ENCODE results near the gene GRIK1. TPM values are rescaled to one million over a fixed set of nuclear protein-coding genes. Genes with fewer than 3 reads are reported as not detected.

The GRIK1 gene
- total and polyA plus RNA-seq, 2 experiments from 2014 or later = not detected

DNA sequence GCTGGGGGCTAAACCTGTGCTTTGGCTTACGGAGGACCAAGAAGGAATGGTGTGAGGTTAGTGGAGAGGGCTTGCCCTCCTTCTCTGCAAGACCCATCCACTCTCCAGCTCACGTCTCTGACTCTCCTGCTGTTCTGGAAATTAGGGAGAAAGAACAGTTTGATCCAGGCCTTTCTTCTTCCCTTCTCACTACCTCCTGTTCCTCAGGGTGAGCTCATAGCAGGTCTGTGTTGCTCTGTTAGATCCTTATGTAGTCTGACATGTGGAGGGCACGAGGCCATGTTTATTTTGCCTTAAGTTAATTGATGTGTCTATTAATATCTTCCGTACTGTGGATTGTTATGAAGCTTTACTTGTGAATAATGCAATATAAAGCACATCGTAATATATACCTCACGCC is 315.0 kb downstream of the GRIK1 start:
- no peak overlapping the region for H3K4me2 ChIP-seq (ENCODE audit: unreplicated experiment)
- H3F3A ChIP-seq (ENCODE audit: insufficient read depth) = no peaks in the 10 kb centered on the region
- H3K27ac ChIP-seq = no peak overlapping the region
- H2AFZ ChIP-seq = no peak overlapping the region
- H3K9me3 ChIP-seq (ENCODE audit: low read depth) = no peaks in the 10 kb centered on the region
- 82 to 86% methylated on average over 6 of the region's 6 CpGs for WGBS, 2 experiments (ENCODE audit: low coverage in 1 of 2, low lambda C conversion rate in 2 of 2, missing lambda C conversion rate in 2 of 2)
- H3K9me2 ChIP-seq (ENCODE audit: insufficient read depth) = no peaks in the 10 kb centered on the region
- H3K4me1 ChIP-seq (ENCODE audit: insufficient read depth) = no peaks in the 10 kb centered on the region
- in situ Hi-C loops (cut with MboI) = no loop called here
- no peak overlapping the region for H3K9ac ChIP-seq
- H3K27me3 ChIP-seq (replicated peaks; ENCODE audit: insufficient read depth) = no peaks in the 10 kb centered on the region
- H3K4me3 ChIP-seq = no peak overlapping the region
- H4K20me1 ChIP-seq (ENCODE audit: insufficient read depth) = no peaks in the 10 kb centered on the region
- no peak for DNase-seq
- H3K36me3 ChIP-seq (ENCODE audit: low read depth) = no peaks in the 10 kb centered on the region
- no peaks in the 10 kb centered on the region for H3K79me2 ChIP-seq (ENCODE audit: insufficient read depth)
- TF ChIP-seq EZH2 (IDR thresholded peaks at IDR 0.05; ENCODE audit: insufficient read depth, poor library complexity, severe bottlenecking) = no peak

- Histone ChIP-seq H3K4me1 (ENCODE audit: insufficient read depth) (no peaks in the 10 kb centered on the region), H3K9me2 (ENCODE audit: insufficient read depth) (no peaks in the 10 kb centered on the region), H3K9ac (no peak overlapping the region), H3K9me3 (ENCODE audit: low read depth) (no peaks in the 10 kb centered on the region), H3K4me2 (ENCODE audit: unreplicated experiment) (no peak overlapping the region), H4K20me1 (ENCODE audit: insufficient read depth) (no peaks in the 10 kb centered on the region), H3F3A (ENCODE audit: insufficient read depth) (no peaks in the 10 kb centered on the region), H2AFZ (no peak overlapping the region), H3K4me3 (no peak overlapping the region), H3K27ac (no peak overlapping the region), H3K27me3 (replicated peaks; ENCODE audit: insufficient read depth) (no peaks in the 10 kb centered on the region), H3K79me2 (ENCODE audit: insufficient read depth) (no peaks in the 10 kb centered on the region), H3K36me3 (ENCODE audit: low read depth) (no peaks in the 10 kb centered on the region)
- TF ChIP-seq EZH2phosphoT487 (IDR thresholded peaks at IDR 0.05; ENCODE audit: insufficient read depth, low read depth) = no peak
- no peak for TF ChIP-seq EZH2 (IDR thresholded peaks at IDR 0.05; ENCODE audit: insufficient read depth, poor library complexity, severe bottlenecking)
- DNase-seq = no peak
- in situ Hi-C loops (cut with MboI) = no loop called here
Measured at GRCh38 chr21:29621525-29621924, 318.3 kb downstream of the GRIK1 start.

GRCh38 chr21:29616209-29616751 is 323.5 kb downstream of the GRIK1 start:
- no peak overlapping the region for H3K4me3 ChIP-seq
- H3K36me3 ChIP-seq (ENCODE audit: low read depth) = no peaks in the 10 kb centered on the region
- no peaks in the 10 kb centered on the region for H3K27me3 ChIP-seq (replicated peaks; ENCODE audit: insufficient read depth)
- H3K9me2 ChIP-seq (ENCODE audit: insufficient read depth) = no peaks in the 10 kb centered on the region
- no peaks in the 10 kb centered on the region for H3K9me3 ChIP-seq (ENCODE audit: low read depth)
- H3K4me2 ChIP-seq (ENCODE audit: unreplicated experiment) = no peak overlapping the region
- H3K4me1 ChIP-seq (ENCODE audit: insufficient read depth) = no peaks in the 10 kb centered on the region
- 39 to 44% methylated on average over 6 of the region's 6 CpGs for WGBS, 2 experiments (ENCODE audit: low coverage in 1 of 2, low lambda C conversion rate in 2 of 2, missing lambda C conversion rate in 2 of 2)
- H2AFZ ChIP-seq = no peak overlapping the region
- no peak overlapping the region for H3K9ac ChIP-seq
- no peaks in the 10 kb centered on the region for H4K20me1 ChIP-seq (ENCODE audit: insufficient read depth)
- DNase-seq = no peak
- no peak for TF ChIP-seq EZH2phosphoT487 (IDR thresholded peaks at IDR 0.05; ENCODE audit: insufficient read depth, low read depth)
- in situ Hi-C loops (cut with MboI) = no loop called here
- H3F3A ChIP-seq (ENCODE audit: insufficient read depth) = no peaks in the 10 kb centered on the region
- no peaks in the 10 kb centered on the region for H3K79me2 ChIP-seq (ENCODE audit: insufficient read depth)
- H3K27ac ChIP-seq = no peak overlapping the region

GRCh38 chr21:29613877-29614276 is 325.9 kb downstream of the GRIK1 start:
- H3K4me3 ChIP-seq = no peak overlapping the region
- H3F3A ChIP-seq (ENCODE audit: insufficient read depth) = no peaks in the 10 kb centered on the region
- H3K27me3 ChIP-seq (replicated peaks; ENCODE audit: insufficient read depth) = no peaks in the 10 kb centered on the region
- H3K4me2 ChIP-seq (ENCODE audit: unreplicated experiment) = no peak overlapping the region
- in situ Hi-C loops (cut with MboI) = no loop called here
- no peaks in the 10 kb centered on the region for H3K36me3 ChIP-seq (ENCODE audit: low read depth)
- WGBS, 2 experiments (ENCODE audit: low coverage in 1 of 2, low lambda C conversion rate in 2 of 2, missing lambda C conversion rate in 2 of 2) = 50 to 55% methylated on average over 3 of the region's 3 CpGs
- no peak overlapping the region for H3K9ac ChIP-seq
- H2AFZ ChIP-seq = no peak overlapping the region
- no peaks in the 10 kb centered on the region for H3K4me1 ChIP-seq (ENCODE audit: insufficient read depth)
- no peak for DNase-seq
- no peak for TF ChIP-seq EZH2phosphoT487 (IDR thresholded peaks at IDR 0.05; ENCODE audit: insufficient read depth, low read depth)
- TF ChIP-seq EZH2 (IDR thresholded peaks at IDR 0.05; ENCODE audit: insufficient read depth, poor library complexity, severe bottlenecking) = no peak
- H4K20me1 ChIP-seq (ENCODE audit: insufficient read depth) = no peaks in the 10 kb centered on the region
- no peaks in the 10 kb centered on the region for H3K79me2 ChIP-seq (ENCODE audit: insufficient read depth)
- H3K9me3 ChIP-seq (ENCODE audit: low read depth) = no peaks in the 10 kb centered on the region
- no peak overlapping the region for H3K27ac ChIP-seq
- H3K9me2 ChIP-seq (ENCODE audit: insufficient read depth) = no peaks in the 10 kb centered on the region

DNA sequence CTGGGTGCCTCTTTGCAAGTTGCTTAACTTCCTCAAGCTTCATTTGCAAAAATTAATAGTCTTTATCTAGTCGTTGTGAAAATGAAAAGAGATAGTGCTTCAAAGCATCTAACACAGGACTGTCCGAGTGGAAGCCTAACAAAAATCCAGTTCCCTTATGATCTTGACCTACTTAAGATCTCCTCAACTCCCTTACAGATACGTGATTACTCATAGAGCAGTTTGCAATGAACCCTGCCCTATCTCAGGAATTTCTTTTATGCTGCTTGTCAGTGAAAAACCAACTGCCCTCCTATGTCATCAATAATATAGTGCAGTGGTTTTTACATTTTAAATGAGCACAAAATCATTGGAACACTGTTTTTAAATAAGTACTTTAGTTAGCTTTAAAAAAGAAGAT is 326.8 kb downstream of the GRIK1 start:
- Histone ChIP-seq H2AFZ (no peak overlapping the region), H3F3A (ENCODE audit: insufficient read depth) (no peaks in the 10 kb centered on the region), H3K79me2 (ENCODE audit: insufficient read depth) (no peaks in the 10 kb centered on the region), H3K27me3 (replicated peaks; ENCODE audit: insufficient read depth) (no peaks in the 10 kb centered on the region), H3K9ac (no peak overlapping the region), H3K4me3 (no peak overlapping the region), H3K36me3 (ENCODE audit: low read depth) (no peaks in the 10 kb centered on the region), H4K20me1 (ENCODE audit: insufficient read depth) (no peaks in the 10 kb centered on the region), H3K4me1 (ENCODE audit: insufficient read depth) (no peaks in the 10 kb centered on the region), H3K27ac (no peak overlapping the region), H3K9me2 (ENCODE audit: insufficient read depth) (no peaks in the 10 kb centered on the region), H3K4me2 (ENCODE audit: unreplicated experiment) (no peak overlapping the region), H3K9me3 (ENCODE audit: low read depth) (no peaks in the 10 kb centered on the region)
- WGBS, 2 experiments (ENCODE audit: low coverage in 1 of 2, low lambda C conversion rate in 2 of 2, missing lambda C conversion rate in 2 of 2) = 4 to 6% methylated on average over 3 of the region's 3 CpGs
- DNase-seq = peak; percentile 10
- in situ Hi-C loops (cut with MboI) = no loop called here
- TF ChIP-seq EZH2 (IDR thresholded peaks at IDR 0.05; ENCODE audit: insufficient read depth, poor library complexity, severe bottlenecking) (no peak), EZH2phosphoT487 (IDR thresholded peaks at IDR 0.05; ENCODE audit: insufficient read depth, low read depth) (no peak)
